HG02642 (cell line): ENCODE data around the gene TMTC3.

ENCODE experiments used
- ATAC-seq: cut with Tn5 transposase; IDR thresholded peaks from one replicate; pipeline ENCODE4 v1.9.1; 2021; ENCODE audit warnings: mild to moderate bottlenecking; ENCODE audit not compliant: unreplicated experiment, poor library complexity

The TMTC3 gene

GRCh38 chr12:88218293-88218692 lies 76.2 kb downstream of the TMTC3 start:
- ATAC-seq = no peak

DNA sequence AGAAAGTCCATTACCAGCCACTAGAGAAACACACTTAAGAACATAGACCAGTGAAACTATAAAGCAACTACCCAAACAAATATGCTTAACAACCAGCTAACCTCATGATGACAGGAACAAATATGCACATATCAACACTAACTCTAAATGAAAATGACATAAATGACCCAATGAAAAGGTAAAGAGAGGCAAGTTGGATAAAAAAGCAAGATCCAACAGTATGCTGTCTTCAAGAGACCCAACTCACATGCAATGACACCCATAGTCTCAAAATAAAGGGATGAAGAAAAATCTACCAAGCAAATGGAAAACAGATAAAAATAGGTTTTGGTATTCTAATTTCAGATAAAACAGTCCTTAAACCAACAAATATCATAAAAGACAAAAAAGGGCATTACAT lies 77.8 kb downstream of the TMTC3 start:
- ATAC-seq = no peak

DNA sequence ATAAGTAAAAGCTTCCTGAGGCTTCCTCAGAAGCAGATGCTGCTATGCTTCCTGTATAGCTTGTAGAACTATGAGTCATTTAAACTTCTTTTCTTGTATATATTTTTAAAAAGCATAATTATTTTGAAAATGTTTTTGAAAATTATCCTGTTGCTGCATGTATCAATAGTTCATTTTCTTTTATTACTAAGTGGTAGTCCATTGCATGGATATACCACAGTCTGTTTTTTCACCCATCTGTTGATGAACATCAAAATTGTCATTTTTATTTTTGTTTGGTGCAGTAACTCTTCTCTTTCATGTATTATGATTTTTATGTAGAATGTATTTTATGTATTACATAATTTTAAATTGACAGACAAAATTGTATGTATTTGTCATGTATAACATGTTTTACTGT lies 81.4 kb downstream of the TMTC3 start:
- ATAC-seq = no peak

DNA sequence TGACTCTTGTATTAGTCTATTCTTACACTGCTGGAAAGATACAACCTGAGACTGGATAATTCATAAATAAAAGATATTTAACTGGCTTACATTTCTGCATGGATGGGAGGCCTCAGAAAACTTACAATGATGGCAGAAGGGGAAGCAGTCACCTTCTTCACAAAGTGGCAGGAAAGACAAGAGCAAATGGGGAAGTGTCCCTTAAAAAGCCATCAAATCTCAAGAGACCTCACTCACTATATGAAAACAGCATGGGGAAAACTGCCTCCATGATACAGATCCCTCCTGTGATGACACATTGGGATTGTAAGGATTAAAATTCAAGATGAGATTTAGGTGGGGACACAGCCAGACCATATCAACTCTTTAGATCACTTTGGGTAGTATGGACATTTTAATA lies 83.7 kb downstream of the TMTC3 start:
- ATAC-seq = no peak

DNA sequence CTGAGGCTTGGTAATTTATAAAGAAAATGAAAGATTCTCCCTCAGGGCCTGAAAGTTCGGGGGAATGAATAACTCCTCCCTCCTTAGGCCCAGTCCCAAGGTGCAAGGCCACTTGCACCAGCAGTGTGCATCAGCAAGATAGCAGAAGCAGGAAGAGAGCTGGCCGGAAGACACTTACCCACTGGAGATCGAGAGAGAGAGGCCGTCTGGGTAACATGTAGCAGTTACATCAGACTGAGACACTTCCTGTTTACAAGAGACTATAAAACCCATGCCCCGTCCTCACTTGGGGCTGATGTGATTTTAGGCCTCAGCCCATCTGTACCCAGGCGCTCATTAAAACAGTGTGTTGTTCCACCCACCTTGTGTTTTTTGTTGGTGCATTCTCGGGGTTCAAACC lies 85.2 kb downstream of the TMTC3 start:
- no peak for ATAC-seq

DNA sequence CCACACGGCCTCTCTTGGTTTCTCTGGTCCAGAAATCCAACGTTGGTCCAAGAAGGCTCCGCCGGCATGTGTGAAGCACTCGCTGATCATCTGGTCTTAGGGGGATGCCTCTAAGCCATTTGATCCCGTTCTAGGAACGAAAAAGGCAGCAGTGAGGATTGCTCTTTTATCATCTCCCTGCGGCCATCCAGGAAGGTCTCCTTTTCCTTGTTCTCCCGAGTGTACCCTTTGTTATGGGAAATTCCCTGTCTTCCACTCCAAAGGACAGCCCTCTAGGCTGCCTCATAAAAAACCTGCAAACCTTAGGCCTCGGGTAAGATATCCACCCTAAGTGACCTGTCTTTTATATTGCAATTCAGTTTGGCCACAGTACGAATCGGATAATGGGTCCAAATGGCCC lies 85.8 kb downstream of the TMTC3 start:
- no peak for ATAC-seq

GRCh38 chr12:88228720-88229119 lies 86.6 kb downstream of the TMTC3 start:
- ATAC-seq = no peak

DNA sequence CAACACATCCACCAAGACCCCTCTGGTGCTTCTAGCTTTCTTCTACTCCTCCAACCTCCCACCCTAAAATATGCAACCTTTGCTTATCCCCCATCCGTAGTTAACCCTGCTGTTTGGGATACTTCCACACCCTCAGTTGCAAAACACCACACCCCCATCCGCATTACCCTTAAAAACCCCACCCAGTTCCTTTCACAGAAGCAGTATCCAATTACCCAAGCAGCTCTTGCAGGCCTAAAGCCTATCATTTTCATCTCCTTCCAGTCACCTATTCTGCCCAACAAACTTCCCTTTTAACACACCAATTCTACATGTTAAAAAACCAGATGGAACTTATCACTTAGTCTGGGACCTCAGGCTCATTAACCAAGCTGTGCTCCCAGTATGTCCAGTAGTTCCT lies 88.2 kb downstream of the TMTC3 start:
- ATAC-seq = no peak

GRCh38 chr12:88235183-88235833 lies 93.2 kb downstream of the TMTC3 start:
- ATAC-seq = peak; percentile 51

- ATAC-seq = peak; percentile 47
These were observed 95.8 kb downstream of the TMTC3 start for GRCh38 chr12:88237954-88238353.

GRCh38 chr12:88238406-88238805 lies 96.3 kb downstream of the TMTC3 start:
- ATAC-seq = no peak

DNA sequence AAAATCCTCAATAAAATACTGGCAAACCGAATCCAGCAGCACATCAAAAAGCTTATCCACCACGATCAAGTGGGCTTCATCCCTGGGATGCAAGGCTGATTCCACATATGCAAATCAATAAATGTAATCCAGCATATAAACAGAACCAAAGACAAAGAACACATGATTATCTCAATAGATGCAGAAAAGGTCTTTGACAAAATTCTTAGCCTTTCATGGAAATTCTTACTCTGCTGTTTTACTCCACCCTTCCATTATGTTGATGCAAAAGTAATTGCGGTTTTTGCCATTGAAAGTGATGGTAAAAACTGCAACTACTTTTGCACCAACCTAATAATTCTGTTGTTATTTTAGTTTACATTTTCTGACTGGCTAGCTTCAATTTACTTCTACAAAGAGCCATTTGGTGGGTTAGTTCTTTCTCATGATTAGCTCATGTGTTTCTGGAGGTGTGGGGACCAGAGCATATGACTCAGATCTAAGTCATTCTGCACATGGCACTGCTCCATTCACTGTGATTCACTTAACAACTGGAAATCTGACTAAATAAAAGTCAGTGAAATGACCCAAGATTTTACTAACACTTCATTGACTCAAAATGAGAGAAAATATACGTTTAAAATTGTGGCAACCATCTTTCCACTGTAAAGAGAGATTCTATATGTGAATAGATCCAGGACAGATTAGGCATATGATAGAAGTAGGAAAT lies 99.9 kb downstream of the TMTC3 start:
- ATAC-seq = peak; percentile 51

DNA sequence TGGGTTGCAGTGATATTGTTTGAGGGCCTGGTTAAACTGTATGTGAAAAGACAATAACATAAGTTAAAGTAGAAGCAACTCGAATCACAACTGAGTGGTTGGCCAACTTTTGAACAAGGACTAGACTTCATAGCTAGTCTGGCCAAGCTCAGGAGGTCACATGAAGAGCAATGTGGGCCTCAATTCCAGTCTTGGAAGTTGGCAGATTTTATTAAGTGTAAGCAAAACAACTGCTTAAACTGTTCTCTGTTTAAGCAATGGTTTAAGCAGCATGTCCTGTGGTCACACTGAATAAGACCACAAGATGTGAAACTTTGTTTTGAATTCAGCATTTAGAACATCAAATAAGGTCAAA lies 100.4 kb downstream of the TMTC3 start:
- ATAC-seq = peak; percentile 11

GRCh38 chr12:88242939-88243338 lies 100.8 kb downstream of the TMTC3 start:
- no peak for ATAC-seq

- ATAC-seq = no peak
These were observed 101.9 kb downstream of the TMTC3 start for GRCh38 chr12:88243982-88244381.

DNA sequence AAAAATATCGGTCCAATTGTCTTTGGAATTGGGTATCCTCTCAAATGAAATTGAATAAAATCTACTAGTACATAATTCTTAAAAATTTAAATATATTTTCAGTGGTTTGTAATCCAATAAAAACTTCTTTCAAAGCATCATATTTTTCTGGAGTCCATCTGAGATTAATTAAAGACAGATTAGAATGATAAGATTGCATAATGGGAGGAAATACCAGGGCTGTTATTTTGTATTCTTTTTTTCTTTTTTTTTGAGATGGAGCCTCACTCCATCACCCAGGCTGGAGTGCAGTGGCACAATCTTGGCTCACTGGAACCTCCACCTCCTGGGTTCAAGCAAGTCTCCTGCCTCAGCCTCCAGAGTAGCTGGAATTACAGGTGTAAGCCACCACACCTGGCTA lies 103.8 kb downstream of the TMTC3 start:
- no peak for ATAC-seq

DNA sequence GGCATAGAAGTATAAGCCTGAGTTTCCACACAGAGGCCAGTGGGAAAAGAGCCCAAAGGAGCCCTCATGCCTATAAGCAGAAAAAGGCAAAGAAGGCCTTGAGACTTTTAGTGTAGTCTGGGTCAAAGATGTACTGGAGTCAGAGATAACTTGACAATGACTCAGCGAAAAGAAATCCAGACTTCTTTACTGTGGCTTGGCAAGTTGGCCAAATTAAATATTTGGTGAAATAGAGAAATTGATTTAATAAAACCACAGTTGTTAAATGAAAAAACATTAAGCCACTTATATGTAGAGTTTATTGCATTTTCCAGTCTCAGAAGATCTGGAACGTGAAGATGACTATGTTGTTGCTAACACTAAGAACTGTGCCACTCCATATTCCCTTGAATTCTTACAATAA lies 105.1 kb downstream of the TMTC3 start:
- no peak for ATAC-seq

- ATAC-seq = no peak
These were observed 106.5 kb downstream of the TMTC3 start for GRCh38 chr12:88248606-88249005.
